Measurements from ENCODE around the gene SH3RF3. TPM values are rescaled to one million over a fixed set of nuclear protein-coding genes. Genes with fewer than 3 reads are reported as not detected.

The SH3RF3 gene
- total RNA-seq, 4 donors from 2014 or later: 2.4 to 5.5 (median 2.9) TPM

GRCh38 chr2:109373791-109374547, 245.0 kb downstream of the SH3RF3 start:
- TF ChIP-seq POLR2A (IDR thresholded peaks at IDR 0.05): no peak
- TF ChIP-seq CTCF (IDR thresholded peaks at IDR 0.05): no peak
- Histone ChIP-seq H3K9me3 (no peaks in the 10 kb centered on the region), H3K4me1 (no peaks in the 10 kb centered on the region), H3K36me3 (peaks cover 0 to 25% (median 0%) of the 10 kb centered on the region in 3 donors), H3K4me3 (no peak overlapping the region), H3K27me3 (no peaks in the 10 kb centered on the region), H3K27ac (no peak overlapping the region)
- DNase-seq: no peak
- WGBS, 2 donors: 60 to 87% methylated on average over 5 of the region's 10 CpGs
- intact Hi-C loops (cut with DNase I): no loop called here

DNA sequence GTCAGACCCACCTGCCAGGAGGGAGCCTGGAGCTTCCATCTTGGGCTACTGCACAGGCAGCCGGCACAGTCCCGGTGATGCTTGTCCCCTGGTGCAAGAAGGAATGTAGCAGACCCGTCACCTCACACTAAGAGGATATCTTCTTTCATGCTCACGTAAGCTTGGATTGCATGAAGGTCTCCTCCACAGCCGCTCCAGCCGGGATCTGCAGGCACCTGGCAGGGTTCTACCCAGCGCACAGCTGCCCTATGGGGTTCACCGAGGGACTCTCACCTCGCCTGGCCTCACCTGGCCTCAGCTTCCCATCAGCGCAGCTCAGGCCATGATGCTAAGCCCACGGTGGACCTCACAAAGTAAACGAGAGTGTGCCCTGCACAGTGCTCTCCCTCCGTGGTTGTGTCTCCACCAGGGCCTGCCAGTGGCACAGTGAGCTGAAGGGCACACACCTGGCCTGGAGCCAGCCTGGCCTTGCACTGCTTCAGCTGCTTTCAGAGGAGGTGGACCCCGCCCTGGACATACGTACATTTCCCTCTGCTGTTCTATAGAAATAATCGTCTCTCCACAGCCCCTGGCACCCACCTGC, 245.6 kb downstream of the SH3RF3 start:
- 96% methylated on average over 13 of the region's 16 CpGs; no CpG with 5 or more reads in 1 of the 2 donors for WGBS, 2 donors
- no peaks in the 10 kb centered on the region for H3K9me3 ChIP-seq

GRCh38 chr2:109375131-109375561, 246.1 kb downstream of the SH3RF3 start:
- Histone ChIP-seq H3K36me3 (peaks cover 0 to 25% (median 0%) of the 10 kb centered on the region in 3 donors), H3K9me3 (no peaks in the 10 kb centered on the region), H3K27me3 (no peaks in the 10 kb centered on the region), H3K4me3 (no peak overlapping the region), H3K4me1 (no peaks in the 10 kb centered on the region), H3K27ac (no peak overlapping the region)
- DNase-seq: no peak
- TF ChIP-seq CTCF (IDR thresholded peaks at IDR 0.05) (no peak), POLR2A (IDR thresholded peaks at IDR 0.05) (no peak)
- intact Hi-C loops (cut with DNase I): no loop called here
- WGBS, 2 donors: 85 to 92% methylated on average over 5 to 9 of the region's 12 CpGs

More for the DNA sequence above, 245.6 kb downstream of the SH3RF3 start:
- intact Hi-C loops (cut with DNase I): no loop called here
- no peak overlapping the region for H3K4me3 ChIP-seq
- H3K27ac ChIP-seq: no peak overlapping the region
- H3K4me1 ChIP-seq: no peaks in the 10 kb centered on the region
- peaks cover 0 to 25% (median 0%) of the 10 kb centered on the region in 3 donors for H3K36me3 ChIP-seq
- no peak for TF ChIP-seq CTCF (IDR thresholded peaks at IDR 0.05)
- TF ChIP-seq POLR2A (IDR thresholded peaks at IDR 0.05): no peak
- no peak for DNase-seq
- no peaks in the 10 kb centered on the region for H3K27me3 ChIP-seq

DNA sequence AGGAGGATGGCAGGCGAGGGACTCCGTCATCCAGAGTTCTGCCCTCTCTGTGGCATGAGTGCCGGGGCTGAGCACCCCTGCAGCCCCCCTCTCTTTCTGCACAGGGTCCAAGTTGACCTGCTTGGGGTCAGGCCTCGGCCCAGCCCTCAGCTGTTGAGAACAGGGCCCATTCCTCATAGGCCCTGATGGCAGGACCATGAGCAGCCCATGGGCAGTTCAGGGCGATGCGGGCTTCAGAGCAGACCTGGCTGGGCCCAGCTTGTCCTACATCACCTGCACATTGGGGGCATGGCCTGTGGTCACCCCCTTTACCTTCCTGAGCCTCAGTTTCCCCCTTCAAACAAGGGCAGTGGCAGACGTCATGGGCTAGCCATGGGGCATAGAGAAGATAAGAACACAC, 246.7 kb downstream of the SH3RF3 start:
- Histone ChIP-seq H3K9me3 (no peaks in the 10 kb centered on the region), H3K4me1 (no peaks in the 10 kb centered on the region), H3K27ac (no peak overlapping the region), H3K4me3 (no peak overlapping the region), H3K27me3 (no peaks in the 10 kb centered on the region), H3K36me3 (peaks cover 0 to 25% (median 0%) of the 10 kb centered on the region in 3 donors)
- intact Hi-C loops (cut with DNase I): no loop called here
- no peak for DNase-seq
- 94 to 97% methylated on average over 6 of the region's 7 CpGs for WGBS, 2 donors
- TF ChIP-seq CTCF (IDR thresholded peaks at IDR 0.05): no peak
- TF ChIP-seq POLR2A (IDR thresholded peaks at IDR 0.05): no peak

DNA sequence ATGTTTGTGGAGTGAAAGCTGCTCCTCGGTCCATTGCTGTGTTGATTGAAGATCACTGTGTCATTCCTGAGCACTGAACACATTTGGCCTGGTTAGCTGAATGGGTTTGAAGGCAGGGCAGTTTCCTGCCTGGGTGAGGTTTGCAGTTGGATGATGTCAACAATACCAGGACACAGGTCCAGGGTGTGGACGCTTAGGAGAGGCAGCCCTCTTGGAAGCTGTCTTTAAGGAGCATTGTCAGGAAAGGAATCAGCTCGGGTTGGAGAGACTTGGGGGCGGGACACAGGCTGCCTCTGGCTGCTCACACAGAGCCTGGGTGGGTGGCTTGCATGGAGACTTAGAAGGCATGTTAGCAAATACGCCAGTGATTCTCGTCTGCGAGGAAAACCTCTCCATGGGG, 247.1 kb downstream of the SH3RF3 start:
- intact Hi-C loops (cut with DNase I): no loop called here
- TF ChIP-seq CTCF (IDR thresholded peaks at IDR 0.05) (no peak), POLR2A (IDR thresholded peaks at IDR 0.05) (no peak)
- Histone ChIP-seq H3K27ac (no peak overlapping the region), H3K27me3 (no peaks in the 10 kb centered on the region), H3K9me3 (no peaks in the 10 kb centered on the region), H3K4me1 (no peaks in the 10 kb centered on the region), H3K36me3 (peaks cover 0 to 25% (median 0%) of the 10 kb centered on the region in 3 donors), H3K4me3 (no peak overlapping the region)
- DNase-seq: no peak
- WGBS, 2 donors: 86 to 90% methylated on average over 6 to 7 of the region's 7 CpGs
